DND-41 (cell line): ENCODE measurements around the gene FXYD6.
A peak's percentile ranks its signal among the peaks of the same experiment; 100 is the strongest.

Experiments used
- ATAC-seq: fragments of 200-7000 bp; cut with Tn5 transposase; 3 replicates; pipeline ENCODE4 v1.9.1; 2021; ENCODE audit warnings: low read depth; ENCODE audit not compliant: insufficient read depth
- DNase-seq: peaks from one replicate; pipeline ENCODE4 v3.0.0-alpha.2; 2020
- H2AFZ ChIP-seq: 2 replicates; pipeline ENCODE4 v1.6.0; 2012; ENCODE audit warnings: low read depth, low read length
- H3K27ac ChIP-seq: 2 replicates; pipeline ENCODE4 v1.5.1; 2012; ENCODE audit warnings: low read length, inconsistent platforms
- H3K27me3 ChIP-seq: fragments of 200-600 bp; sonication (generic); 2 replicates; pipeline ENCODE4 v1.6.0; 2012; ENCODE audit warnings: low read length, mild to moderate bottlenecking, inconsistent platforms; ENCODE audit not compliant: insufficient read depth, poor library complexity
- H3K36me3 ChIP-seq: 2 replicates; pipeline ENCODE4 v1.5.1; 2012; ENCODE audit warnings: low read length, inconsistent platforms; ENCODE audit not compliant: insufficient read depth
- H3K4me1 ChIP-seq: 2 replicates; pipeline ENCODE4 v1.5.1; 2012; ENCODE audit warnings: mild to moderate bottlenecking, low read length; ENCODE audit not compliant: insufficient read depth
- H3K4me2 ChIP-seq: 2 replicates; pipeline ENCODE4 v1.6.0; 2012; ENCODE audit warnings: mild to moderate bottlenecking, moderate library complexity, low read length, inconsistent platforms; ENCODE audit not compliant: insufficient read depth
- H3K4me3 ChIP-seq, 2 experiments: fragments of 200-600 bp in 1 of 2; shearing (Covaris generic) in 1 of 2; 2 replicates each; pipeline ENCODE4 v1.5.1; 2012 to 2016; ENCODE audit warnings: inconsistent platforms in 2 of 2, low read length in 2 of 2, mild to moderate bottlenecking in 2 of 2, low read depth in 1 of 2, moderate library complexity in 1 of 2
- H3K79me2 ChIP-seq: 2 replicates; pipeline ENCODE4 v1.6.0; 2012; ENCODE audit warnings: low read length, inconsistent platforms; ENCODE audit not compliant: insufficient read depth
- H3K9ac ChIP-seq: 2 replicates; pipeline ENCODE4 v1.6.0; 2012; ENCODE audit warnings: low read depth, mild to moderate bottlenecking, inconsistent platforms, low read length, moderate library complexity
- H3K9me3 ChIP-seq: 2 replicates; pipeline ENCODE4 v1.5.1; 2012; ENCODE audit warnings: low read length, moderate library complexity, mild to moderate bottlenecking, inconsistent platforms; ENCODE audit not compliant: insufficient read depth, severe bottlenecking
- H4K20me1 ChIP-seq: 2 replicates; pipeline ENCODE4 v1.6.0; 2012; ENCODE audit warnings: low read length; ENCODE audit not compliant: insufficient read depth
- CTCF ChIP-seq: IDR thresholded peaks from 2 replicates; pipeline ENCODE4 v1.5.1; 2012; ENCODE audit warnings: borderline replicate concordance, low read length, moderate library complexity, mild to moderate bottlenecking; ENCODE audit not compliant: poor library complexity, severe bottlenecking; ENCODE audit errors: extremely low read depth
- EZH2 ChIP-seq: IDR thresholded peaks from 3 replicates; pipeline ENCODE4 v1.6.1; 2012; ENCODE audit warnings: borderline replicate concordance, low read depth, mild to moderate bottlenecking, moderate library complexity, low read length, inconsistent platforms; ENCODE audit not compliant: severe bottlenecking

FXYD6 gene

GRCh38 chr11:117870103-117870952 is 6.1 kb downstream of the FXYD6 start:
- H2AFZ ChIP-seq = no peak overlapping the region
- no peaks in the 10 kb centered on the region for H3K9me3 ChIP-seq
- peak overlapping the region; percentile 54 for H3K27ac ChIP-seq
- 0 out of 2 replicates have a peak overlapping the region, but pooled peaks have one; percentile 1 for H3K9ac ChIP-seq
- no peak overlapping the region for H3K4me3 ChIP-seq
- H4K20me1 ChIP-seq = peaks cover 80% of the 10 kb centered on the region
- H3K4me1 ChIP-seq = peaks cover 45% of the 10 kb centered on the region
- ATAC-seq = peak; percentile 41
- peaks cover 30% of the 10 kb centered on the region for H3K36me3 ChIP-seq
- H3K79me2 ChIP-seq = peaks cover 99% of the 10 kb centered on the region
- no peaks in the 10 kb centered on the region for H3K27me3 ChIP-seq
- peak; percentile 37 for DNase-seq
- no peak for TF ChIP-seq EZH2
- TF ChIP-seq CTCF = no peak
- peak overlapping the region; percentile 17; the same call in 1 of the 2 replicates for H3K4me2 ChIP-seq

GRCh38 chr11:117869604-117870003 is 6.9 kb downstream of the FXYD6 start:
- Histone ChIP-seq H4K20me1 (peaks cover 73% of the 10 kb centered on the region), H3K27me3 (no peaks in the 10 kb centered on the region), H3K4me2 (no peak overlapping the region), H3K9me3 (no peaks in the 10 kb centered on the region), H3K79me2 (peaks cover 99% of the 10 kb centered on the region), H3K27ac (peak overlapping the region; percentile 54; the same call in 1 of the 2 replicates), H3K4me1 (peaks cover 38% of the 10 kb centered on the region), H3K4me3 (no peak overlapping the region), H3K9ac (no peak overlapping the region), H3K36me3 (peaks cover 30% of the 10 kb centered on the region), H2AFZ (no peak overlapping the region)
- no peak for ATAC-seq
- no peak for TF ChIP-seq CTCF
- DNase-seq = no peak

- Histone ChIP-seq H3K79me2 (peaks cover 99% of the 10 kb centered on the region), H3K9me3 (no peaks in the 10 kb centered on the region), H3K4me1 (peaks cover 32% of the 10 kb centered on the region), H4K20me1 (peaks cover 68% of the 10 kb centered on the region), H3K36me3 (peaks cover 30% of the 10 kb centered on the region), H3K4me2 (no peak overlapping the region), H3K4me3 (no peak overlapping the region), H2AFZ (no peak overlapping the region), H3K9ac (no peak overlapping the region), H3K27ac (no peak overlapping the region), H3K27me3 (no peaks in the 10 kb centered on the region)
- no peak for TF ChIP-seq EZH2
- TF ChIP-seq CTCF = no peak
- no peak for DNase-seq
- no peak for ATAC-seq
Measured at GRCh38 chr11:117868815-117869561, 7.5 kb downstream of the FXYD6 start.
